DND-41 (cell line): ENCODE data around the gene PTGES.

Experiments used
- CTCF ChIP-seq: IDR thresholded peaks from 2 replicates; pipeline ENCODE4 v1.5.1; 2012; ENCODE audit warnings: borderline replicate concordance, low read length, moderate library complexity, mild to moderate bottlenecking; ENCODE audit not compliant: poor library complexity, severe bottlenecking; ENCODE audit errors: extremely low read depth
- EZH2 ChIP-seq: IDR thresholded peaks from 3 replicates; pipeline ENCODE4 v1.6.1; 2012; ENCODE audit warnings: borderline replicate concordance, low read depth, mild to moderate bottlenecking, moderate library complexity, low read length, inconsistent platforms; ENCODE audit not compliant: severe bottlenecking

DNA sequence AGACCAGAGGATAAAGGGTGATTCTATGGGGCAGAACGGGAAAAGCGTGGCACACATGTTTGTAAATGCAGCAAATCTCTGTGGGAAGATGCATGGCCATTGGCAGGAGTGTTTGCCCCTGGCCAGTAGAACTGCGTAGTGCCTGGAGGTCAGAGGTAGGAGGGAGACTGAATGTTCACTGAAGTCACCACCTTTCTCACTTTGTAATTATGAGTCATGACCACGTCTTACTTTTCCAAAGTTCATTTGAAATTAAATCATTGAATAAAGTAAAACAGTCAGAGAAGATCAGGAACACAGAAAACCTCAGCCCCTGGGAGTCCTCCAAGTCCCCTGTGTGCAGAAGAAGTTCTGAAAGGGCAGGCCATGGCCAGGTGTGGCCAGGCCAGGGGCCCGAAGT lies 4.6 kb downstream of the PTGES start:
- no peak for TF ChIP-seq CTCF
- TF ChIP-seq EZH2 = no peak
